HG02763 (cell line): ENCODE measurements around the gene PSMD13.
A peak's percentile ranks its signal among the peaks of the same experiment; 100 is the strongest.
"Not testable (repeated sequence)": the region's sequence is repeated elsewhere in the genome, so short reads cannot be mapped to it uniquely, and the experiment has no call there.

ENCODE experiments used
- ATAC-seq: cut with Tn5 transposase; IDR thresholded peaks from one replicate; pipeline ENCODE4 v1.9.1; 2021; ENCODE audit warnings: mild to moderate bottlenecking, moderate library complexity; ENCODE audit not compliant: unreplicated experiment

The PSMD13 gene

DNA sequence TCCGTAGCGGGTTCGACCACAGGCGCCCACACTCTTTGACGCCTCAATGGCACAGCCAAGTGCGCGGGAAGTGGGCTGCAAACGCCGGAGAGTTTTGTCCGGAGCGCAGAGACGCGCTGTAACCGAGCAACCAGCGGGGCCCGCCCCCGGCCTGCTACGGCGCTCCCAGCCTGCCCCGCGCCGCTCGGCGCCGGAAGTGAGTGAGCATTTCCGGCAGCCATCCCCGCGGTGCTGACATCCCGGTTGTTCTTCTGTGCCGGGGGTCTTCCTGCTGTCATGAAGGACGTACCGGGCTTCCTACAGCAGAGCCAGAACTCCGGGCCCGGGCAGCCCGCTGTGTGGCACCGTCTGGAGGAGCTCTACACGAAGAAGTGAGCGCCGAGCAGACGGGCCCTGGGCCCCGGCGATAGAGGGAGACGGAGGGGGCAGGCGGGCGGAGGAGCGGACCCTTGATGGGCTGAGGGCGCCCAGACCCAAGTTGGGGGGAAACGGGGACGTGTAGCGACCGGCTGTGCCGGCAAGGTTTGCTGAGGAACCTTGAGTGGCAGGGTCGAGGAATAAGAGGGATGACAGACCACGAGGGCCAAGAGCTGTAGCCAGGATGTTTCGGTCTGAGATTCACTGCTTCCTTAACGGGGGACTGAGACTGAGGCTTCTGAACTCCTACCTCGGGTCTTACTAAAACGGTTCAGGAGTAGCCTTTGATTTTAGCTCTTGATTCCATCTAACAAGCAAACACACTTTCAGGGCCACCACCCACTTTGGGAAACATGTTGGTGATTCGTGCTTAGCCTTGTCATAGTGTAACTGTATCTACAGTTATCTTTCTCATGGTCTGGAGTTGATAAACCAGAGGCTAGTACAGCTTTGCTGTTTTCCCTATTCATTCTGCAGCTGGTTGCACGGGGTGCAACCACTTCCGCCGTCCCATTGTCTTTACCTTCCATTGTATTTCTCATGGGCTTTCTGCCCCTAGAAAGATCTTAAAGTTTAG is at the start of gene PSMD13:
TSS of gene PSMD13 (plus strand) at position 203 of the 994 bp plus-strand sequence. CDS start at position 277, 74 bp downstream.
- ATAC-seq = peak; percentile 79

DNA sequence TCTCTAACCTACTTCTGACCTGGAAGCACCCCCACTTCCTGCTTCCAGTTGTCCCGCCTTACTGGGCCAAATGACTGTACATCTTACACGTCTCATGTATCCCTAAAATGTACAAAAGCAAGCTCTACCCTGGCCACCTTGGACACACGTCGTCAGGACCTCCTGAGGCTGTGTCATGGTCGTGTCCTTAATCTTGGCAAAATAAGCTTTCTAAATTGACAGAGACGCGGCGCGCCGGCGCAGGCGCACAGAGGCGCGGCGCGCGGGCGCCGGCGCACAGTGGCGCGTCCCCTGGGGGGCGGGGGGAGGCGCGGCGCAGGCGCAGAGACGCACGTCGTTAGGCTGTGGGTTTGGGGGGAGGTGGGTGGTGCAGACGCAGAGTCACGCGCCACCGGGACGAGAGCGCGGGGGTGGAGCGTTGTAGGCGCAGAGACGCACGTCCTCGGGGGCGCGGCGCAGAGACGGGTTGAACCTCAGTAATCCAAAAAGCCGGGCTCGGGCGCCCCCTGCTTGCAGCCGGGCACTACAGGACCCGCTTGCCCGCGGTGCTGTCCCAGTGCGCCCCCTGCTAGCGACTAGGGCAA is 47.5 kb upstream of the PSMD13 start:
- ATAC-seq = not testable (repeated sequence)

DNA sequence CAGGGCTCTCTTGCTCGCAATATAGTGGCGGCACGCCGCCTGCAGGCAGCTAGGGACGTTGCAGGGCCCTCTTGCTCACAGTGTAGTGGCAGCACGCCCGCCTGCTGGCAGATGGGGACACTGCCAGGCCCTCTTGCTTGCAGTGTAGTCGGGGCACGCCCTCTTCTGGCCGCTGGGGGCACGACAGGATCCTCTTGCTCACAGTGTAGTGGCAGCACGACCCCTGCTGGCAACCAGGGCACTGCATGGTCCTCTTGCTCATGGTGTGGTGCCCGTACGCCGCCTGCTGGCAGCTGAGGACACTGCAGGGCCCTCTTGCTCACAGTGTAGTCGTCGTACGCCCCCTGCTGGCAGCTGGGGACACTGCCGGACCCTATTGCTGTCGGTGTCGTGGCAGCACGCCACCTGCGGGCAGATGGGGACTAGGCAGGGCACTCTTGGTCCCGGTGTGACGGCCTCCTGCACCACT is 46.9 kb upstream of the PSMD13 start:
- ATAC-seq = peak; percentile 71

DNA sequence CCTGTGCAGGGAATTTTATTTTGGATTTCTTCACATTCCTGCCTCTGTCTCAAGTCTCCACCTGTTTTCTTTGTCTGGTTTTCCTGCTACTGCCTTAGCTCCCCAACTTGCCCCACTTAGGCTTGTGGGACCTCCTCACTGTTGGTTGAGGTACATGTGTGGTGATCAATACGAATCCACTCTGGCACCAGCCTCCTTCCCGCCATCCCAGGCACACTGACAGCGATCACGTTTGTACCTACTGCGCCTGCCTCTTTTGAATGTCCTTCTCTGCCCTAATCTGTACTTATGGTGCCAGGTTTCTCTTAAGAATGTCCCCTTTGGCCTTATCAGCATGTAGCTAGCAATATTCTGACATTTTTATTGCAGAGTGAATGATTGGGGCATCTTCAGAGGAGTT is 46.2 kb upstream of the PSMD13 start:
- ATAC-seq = not testable (repeated sequence)

DNA sequence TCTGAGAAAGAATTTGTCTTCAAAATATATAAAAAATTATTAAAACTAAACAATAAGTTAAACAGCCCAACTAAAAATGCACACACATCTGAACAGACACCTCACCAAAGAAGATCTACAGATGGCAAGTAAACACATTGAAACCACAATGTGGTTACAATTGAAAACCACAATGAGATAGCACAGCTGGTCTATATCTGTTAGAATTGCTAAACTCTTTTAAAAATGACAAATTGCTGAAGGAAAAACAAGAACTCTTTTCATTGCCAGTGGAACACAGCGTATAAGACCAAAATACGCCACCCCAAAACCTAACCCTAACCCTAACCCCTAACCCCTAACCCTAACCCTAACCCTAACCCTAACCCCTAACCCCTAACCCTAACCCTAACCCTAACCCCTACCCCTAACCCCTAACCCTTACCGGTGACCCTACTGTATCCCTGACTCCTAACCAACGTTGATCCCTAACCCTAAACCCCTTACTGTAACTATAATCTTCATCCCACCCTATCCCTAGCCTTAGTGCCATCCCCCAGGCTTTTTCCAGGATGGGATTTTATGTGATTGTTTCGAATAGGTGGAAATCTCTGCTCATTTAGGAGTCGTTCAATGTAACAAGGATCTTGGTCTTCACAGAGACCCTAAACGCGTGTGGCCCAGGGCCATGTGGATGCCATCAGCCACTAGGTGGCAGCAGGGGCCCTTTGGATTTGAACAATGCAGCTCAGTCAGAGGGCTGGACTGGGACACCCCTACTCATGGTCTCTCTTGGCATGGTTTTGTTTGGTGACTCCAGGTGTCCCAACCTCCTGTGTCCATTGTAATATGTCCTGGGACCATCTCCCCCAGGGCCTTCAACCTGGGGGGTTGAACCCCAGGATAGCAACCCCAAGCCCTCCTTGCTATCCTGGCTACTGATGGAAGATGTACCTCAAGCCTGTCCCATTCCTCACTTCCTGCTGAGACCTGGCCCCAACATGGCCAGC is 45.0 kb upstream of the PSMD13 start:
- not testable (repeated sequence) for ATAC-seq

DNA sequence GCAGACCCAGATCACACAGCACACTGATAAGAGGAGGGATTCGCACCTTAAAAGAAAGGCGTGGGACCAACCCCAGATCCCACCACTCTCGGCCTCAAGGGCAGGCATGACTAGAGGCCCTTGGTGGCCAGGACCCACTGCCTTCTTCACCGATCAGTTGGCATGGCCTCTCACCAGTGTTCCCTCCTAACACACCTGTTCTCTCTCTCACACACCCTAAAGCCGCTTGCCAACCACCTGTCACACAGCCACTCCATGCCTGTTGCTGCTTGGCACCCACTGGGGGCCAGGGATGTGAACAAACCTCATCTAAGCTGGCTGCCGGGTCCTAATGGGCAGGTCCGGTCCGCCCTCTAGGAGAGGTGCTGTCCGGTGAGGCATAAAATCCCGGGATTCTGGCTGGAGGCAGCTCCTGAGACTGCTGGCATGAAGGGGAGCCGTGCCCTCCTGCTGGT is 44.1 kb upstream of the PSMD13 start, which contains the start of gene SCGB1C1:
TSS of gene SCGB1C1 (plus strand) at position 405 of the 455 bp plus-strand sequence. CDS start at position 427, 22 bp downstream.
- not testable (repeated sequence) for ATAC-seq

DNA sequence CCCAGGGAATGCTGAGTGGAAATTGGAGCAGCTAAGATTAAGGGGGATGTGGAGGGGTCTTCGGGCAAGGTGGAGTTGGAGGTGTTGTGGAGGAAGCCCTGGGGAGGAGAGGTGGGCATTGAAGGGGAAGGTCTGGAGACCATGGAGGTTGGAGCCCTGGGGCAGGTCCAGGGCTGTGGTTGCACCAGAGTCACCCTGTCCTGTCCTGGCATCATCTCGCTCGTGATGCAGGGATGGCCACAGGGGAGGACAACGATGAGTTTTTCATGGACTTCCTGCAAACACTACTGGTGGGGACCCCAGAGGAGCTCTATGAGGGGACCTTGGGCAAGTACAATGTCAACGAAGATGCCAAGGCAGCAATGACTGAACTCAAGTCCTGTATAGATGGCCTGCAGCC is 43.3 kb upstream of the PSMD13 start:
- ATAC-seq = not testable (repeated sequence)

DNA sequence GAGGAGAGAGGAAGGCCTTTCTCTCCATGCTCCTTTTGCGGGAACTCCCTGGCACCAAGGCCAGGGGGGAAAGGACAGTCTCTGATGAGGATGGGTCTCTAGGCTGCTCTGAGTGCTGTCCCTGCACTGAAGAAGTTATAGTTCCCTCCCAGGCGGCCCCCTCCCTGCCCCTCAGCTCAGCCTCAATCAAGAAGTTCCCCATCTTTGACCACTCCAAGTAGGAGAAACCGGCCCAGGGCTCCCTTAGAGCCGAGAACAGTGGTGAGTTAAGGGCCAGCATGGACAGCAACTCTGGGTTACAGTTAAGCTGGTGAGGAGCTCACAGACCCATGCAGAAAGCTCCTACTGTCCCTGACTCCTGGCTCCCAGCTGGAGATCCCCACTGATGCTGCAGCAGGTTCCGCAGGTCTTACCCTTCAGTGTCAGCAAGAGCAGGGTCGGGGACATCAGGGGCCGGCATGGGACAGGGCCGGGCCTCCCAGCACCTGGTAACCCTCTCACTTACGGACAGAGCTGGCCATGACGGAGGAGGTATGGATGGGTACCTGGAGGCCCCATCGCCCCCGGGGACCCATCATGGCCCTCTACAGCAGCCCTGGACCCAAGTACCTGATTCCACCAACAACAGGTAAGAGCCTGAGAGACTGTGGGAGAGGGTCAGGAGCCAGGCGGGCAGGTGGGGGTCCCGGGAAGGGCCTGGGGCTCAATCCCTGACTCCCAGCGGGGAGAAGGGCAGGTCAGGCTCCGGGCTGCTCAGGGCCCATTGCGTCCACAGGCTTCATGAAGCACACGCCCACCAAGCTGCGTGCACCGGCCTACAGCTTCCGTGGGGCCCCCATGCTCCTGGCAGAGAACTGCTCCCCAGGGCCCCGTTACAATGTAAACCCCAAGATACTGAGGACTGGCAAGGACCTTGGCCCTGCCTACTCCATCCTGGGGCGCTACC is 39.7 kb upstream of the PSMD13 start:
- ATAC-seq = no peak

DNA sequence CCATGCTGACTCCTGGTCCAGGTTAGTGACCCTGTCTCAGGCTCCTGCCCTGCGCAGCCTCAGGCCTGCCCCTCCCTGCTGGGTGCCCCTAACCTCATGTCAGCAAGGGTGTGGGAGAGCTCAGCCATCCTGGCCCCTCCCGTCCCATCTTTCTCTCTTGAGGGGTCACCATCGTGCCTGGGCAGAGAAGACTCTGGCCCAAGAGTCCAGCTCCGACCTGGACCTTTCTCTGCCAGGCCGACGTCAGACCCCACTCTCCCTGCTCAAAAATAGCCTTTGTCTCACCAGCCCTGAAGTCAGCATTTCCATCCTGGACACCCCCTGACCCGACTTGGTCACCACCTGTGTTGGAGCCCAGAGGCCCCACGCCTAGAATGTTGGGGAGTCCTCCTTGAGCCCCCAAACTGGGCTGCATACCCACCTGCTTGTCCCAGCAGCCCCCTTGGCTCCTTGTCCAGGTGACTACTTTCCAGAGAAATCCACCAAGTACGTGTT is 39.0 kb upstream of the PSMD13 start:
- no peak for ATAC-seq

DNA sequence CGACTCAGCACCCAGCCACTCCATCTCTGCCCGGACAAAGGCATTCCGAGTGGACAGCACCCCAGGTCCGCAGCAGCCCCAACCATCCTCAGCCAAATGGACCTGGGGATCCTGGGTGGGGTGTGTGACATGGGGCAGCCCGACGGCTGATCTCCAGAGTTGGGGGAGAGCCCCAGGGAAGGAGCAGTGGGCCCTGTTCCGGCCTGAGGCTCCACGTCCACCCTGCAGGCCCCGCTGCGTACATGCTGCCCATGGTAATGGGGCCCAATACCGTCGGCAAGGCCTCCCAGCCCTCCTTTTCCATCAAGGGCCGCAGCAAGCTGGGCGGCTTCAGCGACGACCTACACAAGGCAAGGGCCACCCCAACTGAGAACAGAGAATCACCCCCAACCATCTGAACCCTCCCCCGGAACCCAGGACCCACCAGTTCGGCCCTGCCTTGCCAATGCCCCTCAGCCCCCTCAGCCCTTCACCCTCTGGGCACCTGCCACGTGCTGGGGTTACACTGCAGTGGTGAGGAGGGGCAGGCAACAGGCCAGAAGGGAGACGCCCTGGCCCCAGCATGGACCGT is 38.5 kb upstream of the PSMD13 start:
- no peak for ATAC-seq

DNA sequence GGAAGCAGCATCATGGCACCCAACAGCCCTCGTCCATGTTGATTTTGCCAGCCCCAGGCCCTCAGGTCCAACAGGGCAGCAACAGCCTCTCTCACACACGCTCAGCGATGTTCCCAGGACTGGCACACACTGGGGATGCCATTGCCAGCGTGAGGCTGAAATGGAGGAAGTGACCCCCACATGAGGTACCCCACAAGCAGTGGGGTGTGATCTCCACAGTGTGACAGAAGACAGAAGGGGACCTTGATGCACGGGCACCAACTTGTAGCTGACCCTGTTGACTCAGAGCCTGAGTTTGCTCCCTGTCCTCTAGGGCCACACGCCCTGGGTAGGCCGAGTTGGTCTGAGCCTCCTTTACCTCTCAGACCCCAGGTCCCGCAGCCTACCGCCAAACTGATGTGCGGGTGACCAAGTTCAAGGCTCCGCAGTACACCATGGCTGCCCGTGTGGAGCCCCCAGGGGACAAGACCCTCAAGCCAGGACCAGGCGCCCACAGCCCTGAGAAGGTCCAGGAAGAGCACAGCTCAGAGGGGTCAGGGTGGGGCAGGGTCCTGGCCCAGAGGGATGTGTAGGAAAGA is 37.7 kb upstream of the PSMD13 start:
- ATAC-seq = no peak

DNA sequence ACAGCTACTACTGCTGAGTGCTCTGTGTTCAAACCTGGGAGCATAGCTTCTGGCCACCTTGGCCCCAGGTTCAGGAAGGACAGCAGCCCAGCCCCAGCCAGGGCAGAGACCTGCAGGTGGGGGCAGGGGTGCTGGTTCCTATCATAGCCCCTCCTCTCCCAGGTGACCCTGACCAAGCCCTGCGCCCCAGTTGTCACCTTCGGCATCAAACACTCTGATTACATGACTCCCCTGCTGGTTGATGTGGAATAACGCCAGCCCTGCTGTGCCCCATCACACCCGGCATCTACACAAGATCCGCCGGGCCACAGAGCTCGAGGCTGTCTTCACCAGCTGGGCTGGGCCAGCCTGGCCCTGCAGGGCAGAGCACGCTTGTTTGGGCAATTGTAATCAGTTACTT is 37.0 kb upstream of the PSMD13 start:
- no peak for ATAC-seq

DNA sequence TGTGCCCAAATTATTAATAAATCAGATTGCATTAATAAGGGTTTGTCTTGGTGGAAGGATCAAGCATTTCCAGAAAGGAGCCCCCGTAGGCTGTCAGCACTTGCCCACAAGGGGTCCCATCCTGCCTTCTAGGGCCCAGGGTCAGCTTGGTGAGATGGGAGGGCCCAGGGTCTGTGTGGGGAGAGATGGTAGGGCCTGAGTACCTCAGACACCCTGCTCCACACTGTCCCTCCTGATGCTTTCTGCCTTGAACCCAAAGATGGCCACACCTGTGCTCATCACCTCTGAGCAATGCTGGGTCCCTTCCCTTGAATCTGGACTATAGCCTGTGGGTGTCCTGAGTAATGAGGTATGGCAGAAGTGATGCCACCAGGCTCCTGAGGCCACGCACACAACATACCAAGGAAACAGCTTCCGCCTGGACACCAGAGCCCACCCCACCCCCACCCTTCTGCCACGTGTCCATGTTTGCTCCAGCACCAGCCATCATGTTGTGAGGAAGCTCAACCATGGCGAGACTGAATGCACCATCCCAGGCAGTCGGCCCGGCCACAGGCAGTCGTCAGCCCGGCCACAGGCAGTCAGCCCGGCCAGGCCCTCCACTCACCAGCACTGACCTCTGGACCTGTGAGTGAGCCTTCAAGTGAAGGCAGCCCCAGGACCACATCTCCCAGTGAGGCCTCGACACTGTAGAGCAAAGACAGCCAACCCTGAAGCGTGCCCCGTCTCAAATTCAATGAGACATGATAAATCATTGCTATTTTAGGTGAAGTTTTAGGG is 36.4 kb upstream of the PSMD13 start:
- no peak for ATAC-seq

DNA sequence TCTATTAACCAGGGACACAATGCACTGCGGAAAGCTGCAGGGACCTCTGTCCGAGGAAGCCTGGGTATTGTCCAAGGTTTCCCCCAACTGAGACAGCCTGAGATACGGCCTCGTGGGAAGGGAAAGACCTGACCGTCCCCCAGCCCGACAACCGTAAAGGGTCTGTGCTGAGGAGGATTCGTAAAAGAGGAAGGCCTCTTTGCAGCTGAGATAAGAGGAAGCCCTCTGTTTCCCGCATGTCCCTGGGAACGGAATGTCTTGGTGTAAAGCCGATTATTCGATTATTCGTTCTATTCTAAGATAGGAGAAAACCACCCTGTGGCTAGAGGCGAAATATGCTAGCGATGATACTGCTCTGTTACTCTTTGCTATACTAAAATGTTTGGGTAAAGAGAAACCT is 34.8 kb upstream of the PSMD13 start:
- no peak for ATAC-seq

DNA sequence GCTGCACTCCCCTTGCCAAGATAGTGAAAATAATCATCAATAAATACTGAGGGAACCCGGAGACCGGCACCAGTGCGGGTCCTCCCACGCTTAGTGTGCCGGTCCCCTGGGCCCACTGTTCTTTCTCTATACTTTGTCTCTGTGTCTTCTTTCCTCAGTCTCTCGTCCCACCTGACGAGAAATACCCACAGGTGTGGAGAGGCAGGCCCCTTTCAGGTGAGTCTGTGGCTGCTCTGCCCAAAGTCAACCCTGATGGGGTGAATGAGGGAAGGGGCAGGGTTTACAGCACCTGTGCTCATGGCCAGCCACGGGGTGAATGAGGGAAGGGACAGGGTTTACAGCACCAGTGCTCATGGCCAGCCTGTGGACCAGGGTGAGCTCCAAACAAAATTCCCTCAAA is 34.3 kb upstream of the PSMD13 start:
- no peak for ATAC-seq

DNA sequence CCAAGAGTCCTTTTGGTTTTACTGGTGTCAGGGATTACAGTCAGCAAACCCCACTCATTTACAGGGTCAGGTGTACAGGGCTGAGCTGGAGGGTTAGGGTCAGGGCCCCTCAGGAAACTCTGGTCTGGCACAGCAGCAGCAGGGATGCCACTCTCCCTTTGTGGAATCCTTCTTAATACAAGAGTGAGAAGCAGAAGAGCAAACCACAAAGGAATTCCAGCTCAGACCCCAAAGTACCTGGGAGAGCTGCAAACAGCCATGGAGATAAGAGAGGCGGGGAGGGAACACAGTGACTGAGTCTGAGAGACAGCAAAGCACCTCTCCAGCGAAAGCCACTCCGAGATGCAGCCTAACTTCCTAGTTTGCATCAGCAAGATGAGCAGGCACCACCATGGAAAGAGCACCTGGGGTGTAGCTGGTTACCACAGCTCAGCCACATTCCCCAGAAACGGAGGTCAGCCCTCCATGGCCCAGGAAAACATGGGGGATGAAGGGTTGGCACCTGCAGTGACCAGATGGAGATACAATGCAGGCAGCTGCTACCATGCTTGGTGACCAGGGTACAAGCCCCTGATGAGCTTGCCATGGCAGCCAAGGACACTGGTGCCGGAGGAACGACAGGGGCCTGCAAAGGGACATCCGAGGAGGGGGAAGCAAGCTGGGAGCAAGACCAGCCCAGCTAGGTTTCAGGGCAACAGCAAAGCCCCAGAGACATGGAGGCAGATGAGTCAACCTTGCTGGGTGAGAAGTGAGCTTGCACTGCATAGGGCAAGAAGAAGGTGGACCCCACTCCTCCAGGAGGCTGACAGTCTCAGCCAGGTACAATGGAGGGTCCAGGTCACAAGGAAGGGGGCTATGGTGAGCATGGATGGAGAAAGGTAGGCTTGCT is 33.5 kb upstream of the PSMD13 start:
- no peak for ATAC-seq
